HG03558 (cell line): Measurements from ENCODE around the gene KMT2E.
"Not testable (repeated sequence)": the region's sequence is repeated elsewhere in the genome, so short reads cannot be mapped to it uniquely, and the experiment has no call there.

Source experiments
- ATAC-seq: cut with Tn5 transposase; IDR thresholded peaks from one replicate; pipeline ENCODE4 v1.9.1; 2021; ENCODE audit warnings: moderate number of reproducible peaks; ENCODE audit not compliant: unreplicated experiment; ENCODE audit errors: extremely low read depth

KMT2E gene

DNA sequence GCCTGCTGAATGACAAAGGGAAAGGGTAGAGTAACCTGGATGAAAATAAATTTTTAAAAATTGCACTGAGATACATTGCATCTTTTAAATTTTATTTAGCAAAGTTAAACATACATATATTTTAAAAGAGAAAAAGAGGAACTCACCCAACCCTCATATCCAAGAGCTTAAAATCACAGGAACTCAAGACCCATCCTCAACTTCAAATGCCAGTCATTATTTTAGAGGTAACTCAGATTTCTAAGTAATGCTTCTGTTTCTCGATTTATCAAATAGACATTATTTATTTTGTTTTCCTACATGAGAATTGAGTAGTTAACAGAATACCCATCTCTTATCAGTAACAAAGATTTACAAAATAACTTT lies 32.4 kb upstream of the KMT2E start:
- no peak for ATAC-seq

DNA sequence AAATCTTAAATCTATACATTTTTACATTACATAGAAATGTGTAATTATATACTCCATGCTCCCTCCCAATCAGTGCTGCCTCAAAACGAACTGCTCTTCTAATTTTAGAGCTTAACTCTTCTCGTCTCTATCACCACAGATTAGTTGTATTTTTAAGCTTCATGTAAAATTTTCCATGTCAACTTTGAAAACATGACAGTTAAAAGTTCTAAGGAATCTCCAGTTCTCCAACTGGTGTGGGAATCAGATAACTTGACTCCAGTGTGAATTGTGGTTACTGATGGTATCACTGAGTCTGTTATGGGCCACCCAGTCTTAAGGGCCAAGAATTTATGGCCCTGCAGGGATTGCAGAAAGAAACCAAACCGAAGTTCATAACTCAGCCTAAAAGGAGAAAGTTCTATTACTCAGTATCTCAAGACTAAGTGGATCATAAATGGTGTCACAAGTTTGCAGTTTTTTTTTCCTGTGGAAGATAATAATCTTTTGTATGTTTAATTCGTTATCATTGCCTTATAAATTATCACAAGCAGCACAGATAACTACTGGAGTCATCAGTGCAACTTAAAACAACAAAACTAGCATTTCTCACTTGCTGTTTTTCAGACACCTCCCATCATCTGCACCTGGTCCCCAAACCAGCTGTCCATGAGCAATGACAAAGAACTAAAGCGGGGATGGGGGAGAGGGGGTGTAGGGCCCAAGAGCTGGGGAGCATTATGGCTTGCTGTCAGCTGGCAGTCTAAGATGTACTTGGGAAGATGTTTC lies 31.5 kb upstream of the KMT2E start:
- ATAC-seq = no peak

DNA sequence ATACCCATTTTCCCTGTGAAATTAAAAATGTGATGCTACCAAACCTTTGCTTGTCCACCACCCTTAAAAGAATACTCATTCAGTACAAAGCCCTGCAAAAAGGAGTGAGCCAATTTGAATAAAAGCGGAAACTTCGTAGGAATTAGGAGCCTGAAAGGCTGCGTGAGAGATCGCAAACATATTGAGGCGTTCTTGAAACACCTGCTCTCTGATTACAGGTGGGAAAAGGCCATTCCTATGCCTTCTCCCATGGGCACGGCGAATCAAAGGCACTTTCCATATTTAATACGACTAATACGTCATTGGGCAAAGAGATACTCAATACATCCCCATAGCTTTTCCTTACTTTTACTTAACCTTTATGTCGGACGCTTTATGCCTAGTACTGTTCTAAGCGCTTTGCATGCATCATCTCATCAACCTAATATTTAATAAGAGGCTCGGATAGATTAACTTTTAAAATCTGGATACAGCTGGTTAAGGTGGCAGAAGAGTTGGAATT lies 30.9 kb upstream of the KMT2E start:
- no peak for ATAC-seq

DNA sequence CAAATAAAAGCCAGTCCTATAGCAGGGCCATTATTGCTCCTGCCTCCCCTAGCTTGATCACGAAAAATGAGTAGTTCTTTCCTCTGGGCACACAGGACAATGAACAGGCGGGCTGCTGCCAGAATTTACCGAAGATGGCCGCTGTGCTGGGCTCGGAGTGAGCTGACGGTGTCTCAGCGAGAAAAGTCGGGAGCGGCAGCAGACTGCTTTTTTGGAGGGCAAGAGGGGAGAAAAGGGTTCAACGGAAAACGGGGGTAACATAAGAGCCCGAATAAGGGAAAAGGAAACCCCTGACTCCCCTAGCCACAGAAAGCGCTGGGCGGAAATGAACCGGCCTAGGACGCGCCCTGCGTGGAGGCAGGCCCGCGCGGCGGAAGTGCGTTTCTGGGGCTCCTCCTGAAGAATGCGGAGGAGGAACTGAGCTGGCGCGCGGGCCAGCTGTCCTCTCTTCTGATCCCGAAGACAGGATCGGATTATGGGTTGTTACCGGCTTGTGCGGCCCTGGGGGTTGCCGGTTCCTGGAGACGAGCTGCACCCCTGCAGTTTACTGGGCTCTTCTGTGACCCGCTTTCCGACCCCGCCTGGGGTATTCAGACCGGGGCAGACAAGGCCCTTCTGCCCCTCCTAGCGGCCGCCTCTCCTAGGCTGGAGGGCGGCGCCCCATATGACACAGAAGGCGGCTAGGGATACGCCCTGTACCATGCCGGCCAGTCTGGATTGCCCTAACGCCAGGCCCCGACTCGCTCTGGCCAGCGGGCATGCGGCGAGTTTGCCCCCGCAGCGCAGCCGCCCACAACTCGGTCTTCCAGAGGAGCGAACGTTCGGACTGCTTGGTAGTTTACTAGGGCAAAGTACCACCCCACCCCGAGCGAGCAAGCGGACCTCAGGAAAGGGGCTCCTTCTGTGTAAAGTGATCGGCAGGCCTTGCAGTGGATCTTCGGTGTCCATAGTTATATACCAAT lies 30.1 kb upstream of the KMT2E start:
- ATAC-seq = peak; percentile 51

DNA sequence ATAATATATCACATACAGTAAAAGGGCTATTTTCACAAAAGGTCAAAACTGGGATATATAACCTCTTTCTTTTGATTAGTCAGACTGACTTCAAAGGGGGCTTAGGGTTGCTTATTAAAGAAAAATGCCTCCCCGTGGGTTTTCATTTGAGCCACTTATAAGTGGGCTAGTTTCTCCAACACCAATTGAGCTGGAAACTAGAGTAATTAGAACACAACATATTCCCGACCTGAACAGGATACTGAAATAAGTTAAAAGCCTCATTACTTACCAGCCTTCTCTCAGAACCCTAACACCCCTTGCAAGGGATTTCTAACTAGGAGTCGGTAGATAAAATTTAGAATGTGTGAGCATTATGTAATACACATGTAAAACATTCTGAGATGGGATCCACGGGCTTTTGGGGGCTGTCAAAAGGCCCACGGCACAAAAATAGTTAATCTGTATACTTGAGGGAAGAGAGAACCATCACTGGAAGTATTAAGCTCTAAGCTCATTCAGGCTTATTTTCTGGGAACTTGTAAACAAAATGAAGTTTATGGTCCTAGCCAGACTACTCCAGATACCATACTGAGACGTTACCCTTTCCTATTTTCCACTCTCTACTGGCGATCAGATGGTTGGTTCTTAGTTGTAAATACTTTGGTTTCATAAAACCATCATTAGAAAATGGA lies 29.3 kb upstream of the KMT2E start:
- no peak for ATAC-seq

DNA sequence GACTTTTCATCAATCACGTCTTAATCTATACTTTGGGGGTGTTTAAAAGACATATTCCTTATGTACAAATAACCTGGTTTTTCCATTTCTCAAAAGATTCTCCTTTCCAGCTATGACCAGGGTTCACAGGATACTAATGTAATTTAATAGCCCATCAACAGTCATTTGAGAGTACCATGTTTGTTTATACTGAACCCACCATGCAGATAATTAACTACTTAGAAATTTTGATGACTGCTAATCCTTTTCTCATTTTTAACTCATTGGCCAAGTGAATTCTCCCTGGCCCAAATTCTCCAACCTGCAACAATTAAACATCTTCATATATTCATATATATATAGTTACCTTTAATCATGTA lies 28.8 kb upstream of the KMT2E start:
- no peak for ATAC-seq

DNA sequence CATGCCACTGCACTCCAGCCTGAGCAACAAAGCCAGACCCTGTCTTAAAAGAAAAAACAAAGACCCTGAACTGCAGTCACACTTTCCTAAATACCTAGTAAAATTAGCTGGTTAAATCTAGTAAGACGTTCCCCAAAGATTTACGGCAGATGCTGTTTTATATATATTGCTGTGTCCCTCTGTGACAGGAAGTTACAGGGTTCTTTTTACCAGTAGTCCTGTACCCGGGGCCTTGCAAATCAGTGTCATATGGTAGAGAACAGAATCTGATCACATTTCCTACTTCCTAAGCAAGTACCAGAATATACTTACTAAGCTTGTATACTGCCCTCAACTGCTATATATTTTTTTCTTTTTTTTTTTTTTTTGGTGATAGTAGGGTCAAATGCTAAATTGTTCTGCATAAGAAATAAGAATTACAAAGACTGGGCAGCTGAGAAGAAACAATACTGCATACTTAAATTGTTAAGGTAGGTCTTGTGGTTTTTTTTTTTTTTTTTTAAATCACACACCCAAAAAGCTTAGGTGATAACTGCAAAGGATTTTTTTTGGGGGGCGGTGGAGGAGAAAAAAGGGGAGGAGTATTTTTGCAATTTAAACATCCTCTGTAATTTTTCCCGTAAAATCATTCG lies 27.3 kb upstream of the KMT2E start:
- ATAC-seq = no peak

DNA sequence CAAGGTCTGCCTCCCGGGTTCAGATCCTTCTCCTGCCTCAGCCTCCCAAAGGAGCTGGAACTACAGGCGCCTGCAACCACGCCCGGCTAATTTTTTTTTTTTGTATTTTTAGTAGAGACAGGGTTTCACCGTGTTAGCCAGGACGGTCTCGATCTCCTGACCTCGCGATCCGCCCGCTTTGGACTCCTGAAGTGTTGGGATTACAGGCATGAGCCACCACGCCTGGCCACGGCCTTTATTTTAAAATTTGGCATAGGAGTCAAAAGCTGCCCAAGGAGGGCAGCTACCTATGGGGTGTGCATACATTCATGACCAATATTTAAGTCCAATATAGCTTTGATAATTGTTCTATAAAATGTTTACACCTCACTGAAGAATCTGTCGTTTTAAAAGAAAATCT lies 26.6 kb upstream of the KMT2E start:
- not testable (repeated sequence) for ATAC-seq

DNA sequence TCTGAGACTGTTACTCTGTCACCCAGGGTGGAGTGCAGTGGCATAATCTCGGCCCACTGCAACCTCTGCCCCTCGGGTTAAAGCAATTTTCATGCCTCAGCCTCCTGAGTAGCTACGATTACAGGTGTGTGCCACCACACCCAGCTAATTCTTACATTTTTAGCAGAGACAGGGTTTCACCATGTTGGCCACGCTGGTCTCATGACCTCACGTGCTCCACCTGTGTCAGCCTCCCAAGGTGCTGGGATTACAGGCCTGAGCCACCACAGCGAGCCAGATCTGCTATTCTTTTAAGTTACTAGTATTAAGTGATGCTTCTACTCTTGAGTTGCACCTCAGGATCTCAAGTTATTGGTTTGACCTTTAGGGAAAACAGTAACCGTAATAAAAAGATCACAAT lies 23.0 kb upstream of the KMT2E start:
- ATAC-seq = no peak

DNA sequence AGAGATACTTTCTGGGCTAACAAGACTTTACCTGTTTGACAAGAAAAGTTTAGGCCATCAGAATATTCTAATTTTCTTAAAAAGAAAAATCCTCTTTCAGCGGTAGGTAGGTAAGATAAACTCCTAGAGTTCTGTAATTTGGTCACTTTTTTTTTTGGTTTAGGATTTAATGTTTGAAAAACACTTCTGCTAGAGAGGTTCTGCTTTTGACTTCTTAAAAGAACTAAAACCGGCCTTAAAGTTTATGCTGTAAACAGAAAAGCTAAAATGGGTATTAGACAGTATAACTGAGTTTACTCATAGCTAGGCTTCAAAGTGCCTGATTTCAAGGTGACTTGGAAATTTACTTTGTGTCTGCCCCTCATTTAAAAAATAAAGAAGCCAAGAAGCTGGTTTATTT lies 21.7 kb upstream of the KMT2E start:
- no peak for ATAC-seq

DNA sequence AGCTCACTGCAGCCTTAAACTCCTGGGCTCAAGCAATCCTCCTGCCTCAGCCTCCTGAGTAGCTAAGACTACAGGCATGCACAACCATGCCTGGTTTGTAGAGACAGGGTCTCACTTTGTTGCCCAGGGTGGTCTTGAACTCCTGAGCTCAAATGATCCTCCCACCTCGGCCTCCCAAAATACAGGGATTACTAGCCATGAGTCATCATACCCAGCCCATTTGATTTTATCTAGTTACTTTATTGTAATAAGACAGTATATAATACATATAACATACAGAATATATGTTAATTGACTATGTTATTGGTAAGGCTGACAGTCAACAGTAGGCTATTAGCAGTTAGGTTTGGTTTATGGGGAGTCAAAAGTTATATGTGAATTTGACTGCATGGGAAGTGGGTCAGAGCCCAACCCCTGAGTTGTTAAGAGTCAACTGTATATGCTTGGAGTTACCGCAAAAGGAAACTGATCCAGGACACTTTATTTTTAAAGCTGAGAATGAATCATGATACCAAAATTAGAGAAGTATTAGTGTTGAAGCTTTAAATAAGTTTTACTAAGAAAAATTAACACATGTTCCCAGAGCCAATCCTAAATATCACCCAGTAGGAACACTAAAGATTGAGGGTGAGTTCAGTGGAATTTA lies 20.7 kb upstream of the KMT2E start:
- ATAC-seq = no peak

DNA sequence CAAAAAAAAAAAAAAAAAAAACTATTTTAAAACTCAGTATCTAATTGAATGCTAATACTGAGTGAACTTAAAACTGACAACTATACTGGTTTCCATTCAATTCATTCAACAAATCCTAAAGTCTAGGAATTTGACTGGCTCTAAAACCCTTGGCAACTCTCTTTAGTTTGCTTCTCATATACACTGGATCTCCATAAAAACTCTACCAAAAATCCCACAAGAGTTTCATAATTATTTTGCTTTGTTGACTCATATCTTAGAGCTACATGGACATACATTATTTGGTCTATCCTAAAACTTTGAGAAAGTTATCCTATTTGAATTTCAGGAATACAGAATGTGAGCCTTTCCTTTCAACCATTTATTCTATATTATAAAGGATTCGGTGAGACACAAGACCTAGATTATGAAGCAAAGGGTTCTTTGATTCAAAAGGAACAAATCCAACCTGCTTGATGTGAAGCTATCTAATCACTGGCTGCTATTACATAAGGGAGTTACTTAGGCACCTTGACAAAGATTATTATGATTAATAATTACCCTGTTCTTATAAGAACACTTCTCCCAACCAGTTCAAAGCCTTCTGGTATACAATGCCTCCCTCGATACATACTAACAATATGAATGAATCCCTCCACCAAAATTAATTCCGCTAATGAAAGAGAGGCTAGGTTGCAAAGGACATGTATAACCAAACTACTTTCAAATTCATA lies 15.8 kb upstream of the KMT2E start:
- no peak for ATAC-seq

DNA sequence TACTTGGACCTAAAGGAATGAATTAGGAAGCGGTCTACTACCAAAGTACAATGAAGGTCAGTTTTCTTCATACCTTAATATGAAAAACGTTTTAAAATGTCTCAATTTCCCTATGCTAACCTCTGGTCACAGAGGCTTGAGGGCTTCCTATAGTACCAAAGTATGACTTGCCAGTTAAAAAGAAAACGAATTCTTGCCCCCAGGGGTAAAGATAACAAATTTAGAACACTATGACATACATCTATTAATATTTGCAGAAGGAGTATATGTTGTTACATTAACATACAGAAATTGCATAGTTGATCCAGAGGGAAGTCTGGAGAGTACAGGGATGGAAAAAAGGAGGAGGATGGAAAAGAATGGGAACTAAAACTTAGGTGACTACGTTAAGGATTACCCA lies 13.8 kb upstream of the KMT2E start:
- no peak for ATAC-seq

DNA sequence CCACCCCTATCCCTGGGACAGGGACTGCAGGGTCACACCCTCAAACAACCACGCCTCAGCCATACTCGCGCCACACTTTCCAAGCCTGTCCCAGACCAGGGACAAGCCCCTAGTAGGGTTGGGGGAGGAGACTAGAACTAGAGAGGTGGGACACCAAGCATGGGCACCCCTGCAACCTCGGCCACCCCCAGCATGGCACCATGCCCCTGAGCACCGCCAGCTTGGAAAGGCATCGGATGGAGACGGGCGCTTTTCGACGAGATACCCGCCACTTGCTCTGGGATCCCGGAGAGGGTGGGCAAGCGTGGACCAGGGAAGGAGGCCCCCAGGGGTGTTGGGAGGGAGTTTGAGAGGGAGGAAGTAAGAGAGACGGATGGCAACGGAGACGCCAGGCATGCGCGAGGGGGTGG lies 13.1 kb upstream of the KMT2E start:
- no peak for ATAC-seq

DNA sequence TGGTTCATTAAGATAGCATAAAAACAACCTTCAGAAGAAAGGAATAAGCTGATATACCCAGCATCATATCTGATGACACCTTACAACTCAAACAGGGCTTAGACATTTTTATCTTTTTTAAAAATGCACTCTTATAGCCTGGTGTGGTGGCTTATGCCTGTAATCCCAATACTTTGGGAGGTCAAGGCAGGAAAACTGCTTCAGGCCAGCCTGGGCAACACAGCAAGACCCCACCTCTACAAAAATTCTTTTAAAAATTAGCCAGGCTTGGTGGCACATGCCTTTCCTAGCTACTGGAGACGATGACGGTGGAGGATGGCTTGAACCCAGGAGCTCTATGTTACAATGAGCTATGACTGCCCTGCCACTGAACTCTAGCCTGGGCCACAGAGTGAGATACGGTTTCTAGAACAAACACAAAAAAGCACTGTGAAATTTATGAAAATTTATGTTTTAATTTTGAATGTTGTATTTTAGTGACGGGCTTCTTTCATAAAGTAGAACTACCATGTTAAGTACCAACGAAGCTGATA lies 12.3 kb upstream of the KMT2E start:
- no peak for ATAC-seq

DNA sequence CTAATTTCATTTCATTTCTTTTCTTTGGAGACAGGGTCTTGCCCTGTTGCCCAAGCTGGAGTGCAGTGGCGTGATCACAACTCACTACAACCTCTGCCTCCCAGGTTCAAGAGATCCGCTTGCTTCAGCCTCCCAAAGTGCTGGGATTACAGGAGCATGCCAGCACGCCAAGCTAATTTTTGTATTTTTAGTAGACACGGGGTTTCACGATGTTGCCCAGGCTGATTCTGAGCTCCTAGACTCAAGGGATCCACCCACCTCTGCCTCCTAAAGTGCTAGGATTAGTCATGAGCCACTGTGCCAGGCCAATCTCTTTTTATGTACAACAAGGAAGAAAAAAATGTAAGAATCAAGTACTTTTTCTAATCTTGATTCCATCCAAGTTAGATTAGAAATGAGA lies 10.7 kb upstream of the KMT2E start:
- ATAC-seq = no peak

DNA sequence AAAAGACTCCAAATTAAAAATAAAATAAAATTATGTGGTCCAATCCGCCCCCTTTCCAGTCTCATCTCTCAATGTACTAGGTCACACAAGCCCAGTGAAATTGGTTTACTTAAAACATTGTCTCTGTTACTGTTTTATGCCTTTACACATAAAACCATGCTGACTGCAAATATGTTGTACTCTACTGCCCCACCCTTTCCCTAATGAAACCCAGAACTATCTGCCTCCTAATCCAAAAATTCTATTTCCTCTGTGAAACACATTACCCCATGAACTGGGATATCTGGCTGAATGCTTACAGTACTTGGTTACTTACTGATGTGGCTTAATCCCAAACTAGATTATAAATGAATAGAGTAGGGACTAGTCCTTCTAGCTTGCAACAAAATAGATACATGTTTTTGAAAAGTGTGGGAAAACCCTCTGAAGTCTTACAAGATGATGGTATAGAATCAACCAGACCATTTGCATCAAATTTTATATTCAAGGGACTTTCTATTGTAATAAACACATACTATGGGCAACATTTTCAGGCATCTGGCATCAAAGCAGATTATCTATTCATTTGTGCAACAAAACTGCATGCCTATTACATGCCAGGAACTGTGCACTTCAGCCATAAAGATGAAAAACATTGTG lies 10.0 kb upstream of the KMT2E start:
- no peak for ATAC-seq

DNA sequence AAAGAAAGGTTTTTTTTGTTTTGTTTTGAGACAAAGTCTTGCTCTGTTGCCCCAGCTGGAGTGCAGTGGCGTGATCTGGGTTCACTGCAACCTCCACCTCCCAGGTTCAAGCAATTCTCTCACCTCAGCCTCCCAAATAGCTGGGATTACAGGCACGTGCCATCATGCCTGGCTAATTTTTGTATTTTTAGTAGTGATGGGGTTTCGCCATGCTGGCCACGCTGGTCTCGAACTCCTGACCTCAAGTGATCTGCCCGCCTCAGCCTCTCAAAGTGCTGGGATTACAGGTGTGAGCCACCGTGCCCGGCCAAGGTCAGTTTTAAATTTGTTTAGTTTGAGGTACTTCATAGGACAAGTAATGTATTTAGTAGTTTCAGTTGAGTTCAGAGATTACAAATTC lies 9.0 kb upstream of the KMT2E start:
- ATAC-seq = not testable (repeated sequence)

DNA sequence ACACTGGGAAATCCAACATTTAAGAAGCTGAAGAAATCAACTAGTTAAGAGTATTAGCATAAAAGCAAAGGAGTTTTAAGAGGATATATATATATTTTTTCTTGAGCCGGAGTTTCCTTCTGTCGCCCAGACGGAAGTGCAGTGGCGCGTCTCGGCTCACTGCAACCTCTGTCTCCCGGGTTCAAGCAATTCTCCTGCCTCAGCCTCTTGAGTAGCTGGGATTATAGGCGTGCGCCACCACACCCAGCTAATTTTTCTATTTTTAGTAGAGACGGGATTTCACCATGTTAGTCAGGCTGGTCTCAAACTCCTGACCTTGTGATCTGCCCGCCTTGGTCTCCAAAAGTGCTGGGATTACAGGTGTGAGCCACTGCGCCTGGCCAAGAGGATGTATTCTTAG lies 8.5 kb upstream of the KMT2E start:
- not testable (repeated sequence) for ATAC-seq
